Measurements from ENCODE around the gene PPDPF.
"Not testable (repeated sequence)": the region's sequence is repeated elsewhere in the genome, so short reads cannot be mapped to it uniquely, and the experiment has no call there.

Gene PPDPF

GRCh38 chr20:63500902-63501817 is 19.4 kb upstream of the PPDPF start:
- DNase-seq (ENCODE audit: low spot score) = no peak

DNA sequence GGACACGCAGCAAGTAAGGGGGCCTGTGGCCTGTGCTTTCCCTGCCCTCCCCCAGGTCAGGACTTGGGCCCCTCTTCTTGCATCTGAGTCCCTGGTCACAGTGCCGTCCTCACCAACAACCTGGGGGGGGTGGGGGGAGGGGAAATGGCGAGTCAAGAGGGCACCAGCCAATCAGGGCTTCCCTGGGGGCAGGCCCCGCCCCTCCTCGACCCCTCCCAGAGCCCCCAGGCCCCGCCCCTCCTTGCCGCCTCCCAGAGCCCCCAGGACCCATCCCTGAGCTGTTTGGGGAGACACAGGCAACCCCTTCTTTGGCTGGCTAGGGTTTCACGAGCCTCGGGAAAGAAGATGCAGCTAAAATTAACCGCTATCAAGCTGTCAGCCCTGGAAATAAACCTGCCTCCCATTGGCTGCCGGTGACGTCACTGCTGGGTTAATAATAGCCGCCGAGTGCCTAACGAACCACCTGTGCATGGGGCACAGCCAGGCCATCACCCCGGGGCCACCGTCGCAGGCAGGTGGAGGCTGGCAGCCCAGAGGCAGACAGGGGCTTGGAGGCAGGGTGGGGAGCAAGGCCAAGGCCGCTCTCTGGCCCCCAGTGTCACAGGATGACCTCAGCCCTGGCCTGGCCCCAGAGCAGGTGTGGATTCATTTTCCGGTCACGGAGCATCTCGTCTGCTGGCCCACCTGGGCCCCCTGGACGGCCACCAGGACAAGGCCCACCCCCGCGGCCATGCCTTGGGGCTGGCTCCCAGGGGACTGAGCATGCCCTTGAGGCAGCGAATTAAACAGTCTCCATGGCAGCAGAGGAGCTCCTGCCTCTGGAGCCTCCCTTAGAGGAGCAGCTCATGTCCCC is 18.5 kb upstream of the PPDPF start:
- no peak for DNase-seq (ENCODE audit: low spot score)

GRCh38 chr20:63502671-63503172 is 17.8 kb upstream of the PPDPF start:
- DNase-seq (ENCODE audit: low spot score) = no peak

DNA sequence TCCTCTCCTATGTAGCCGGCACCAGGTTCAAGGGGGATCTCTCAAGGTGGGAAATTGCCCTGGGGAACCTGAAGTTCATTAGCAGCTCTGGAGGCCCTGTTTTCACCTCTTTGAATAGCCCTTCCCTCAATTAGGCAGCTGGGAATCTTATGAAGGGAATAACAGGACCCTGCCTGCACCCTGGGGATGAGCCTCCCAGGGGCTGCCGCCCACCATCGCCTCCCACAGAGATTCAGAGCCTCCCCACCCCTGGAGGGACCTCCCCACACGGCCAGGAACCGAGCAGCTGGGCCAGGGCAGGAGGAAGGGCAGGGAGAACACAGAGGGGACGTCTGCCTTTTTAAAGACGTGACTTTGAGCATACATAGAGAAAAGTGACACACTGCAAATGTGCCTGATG is 17.0 kb upstream of the PPDPF start:
- DNase-seq (ENCODE audit: low spot score) = no peak

GRCh38 chr20:63504642-63505041 is 15.9 kb upstream of the PPDPF start:
- DNase-seq (ENCODE audit: low spot score) = no peak

- DNase-seq (ENCODE audit: low spot score) = no peak
Measured at GRCh38 chr20:63505281-63505680, 15.3 kb upstream of the PPDPF start.

DNA sequence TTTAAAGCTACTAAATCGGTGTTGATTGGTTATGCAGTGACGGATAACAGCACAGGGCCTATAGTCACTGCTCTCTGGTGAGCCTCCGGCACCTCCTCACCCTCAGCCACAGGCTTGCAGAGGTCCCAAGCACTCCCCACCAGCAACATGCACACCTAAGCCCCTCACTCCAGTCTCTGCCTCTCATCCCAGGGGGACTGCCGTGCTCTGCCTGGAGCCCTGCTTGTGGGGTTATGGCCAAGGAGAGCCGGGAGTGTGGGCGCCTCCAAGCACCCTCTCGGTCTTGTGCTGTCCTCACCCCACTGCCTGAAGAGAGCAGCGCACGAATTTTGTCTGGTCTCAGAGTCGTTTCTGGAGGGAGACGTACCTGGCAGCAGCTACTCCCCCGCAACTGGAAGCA is 14.8 kb upstream of the PPDPF start:
- DNase-seq (ENCODE audit: low spot score) = no peak

DNA sequence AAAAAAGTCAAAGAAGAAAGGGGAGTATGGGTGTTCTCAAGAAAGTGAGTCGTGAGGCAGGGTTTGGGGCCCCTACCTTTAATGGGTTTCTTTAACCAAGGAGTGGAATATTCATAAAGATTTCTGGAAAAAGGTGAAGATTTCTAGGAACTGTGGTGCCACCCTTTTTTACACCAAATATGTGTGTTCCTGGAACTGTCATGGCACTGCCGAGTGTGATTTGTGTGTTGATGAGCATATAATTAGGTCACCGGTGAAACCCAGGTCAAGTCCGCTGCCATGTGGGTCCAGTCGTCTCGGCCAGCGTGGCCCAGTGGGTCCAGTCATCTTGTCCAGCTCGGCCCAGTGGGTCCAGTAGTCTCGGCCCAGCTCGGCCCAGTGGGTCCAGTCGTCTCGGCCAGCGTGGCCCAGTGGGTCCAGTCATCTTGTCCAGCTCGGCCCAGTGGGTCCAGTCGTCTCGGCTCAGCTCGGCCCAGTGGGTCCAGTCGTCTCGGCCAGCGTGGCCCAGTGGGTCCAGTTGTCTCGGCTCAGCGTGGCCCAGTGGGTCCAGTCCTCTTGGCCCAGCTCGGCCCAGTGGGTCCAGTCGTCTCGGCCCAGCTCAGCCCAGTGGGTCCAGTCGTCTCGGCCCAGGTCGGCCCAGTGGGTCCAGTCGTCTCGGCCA is 13.4 kb upstream of the PPDPF start:
- DNase-seq (ENCODE audit: low spot score) = no peak

GRCh38 chr20:63508072-63508768 is 12.3 kb upstream of the PPDPF start:
- no peak for DNase-seq (ENCODE audit: low spot score)

- DNase-seq (ENCODE audit: low spot score) = no peak
Measured at GRCh38 chr20:63509088-63509564, 11.4 kb upstream of the PPDPF start.

DNA sequence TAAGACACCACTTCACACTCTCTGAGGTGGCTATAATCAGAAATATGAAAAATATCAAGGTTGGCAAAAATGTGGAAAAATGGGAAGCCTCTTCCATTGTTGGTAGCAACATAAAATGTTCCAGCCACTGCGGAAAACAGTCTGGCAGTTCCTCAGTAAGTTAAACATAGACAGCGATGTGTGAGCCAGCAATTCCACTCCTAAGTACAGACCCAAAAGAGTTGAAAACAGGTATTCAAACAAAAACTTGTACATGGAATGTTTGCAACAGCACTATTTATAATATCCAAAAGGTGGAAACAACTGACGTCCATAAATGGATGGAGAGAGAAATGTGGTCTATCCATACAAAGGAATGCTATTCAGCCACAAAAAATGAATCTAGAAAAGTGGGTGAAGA is 7.4 kb upstream of the PPDPF start:
- no peak for DNase-seq (ENCODE audit: low spot score)

DNA sequence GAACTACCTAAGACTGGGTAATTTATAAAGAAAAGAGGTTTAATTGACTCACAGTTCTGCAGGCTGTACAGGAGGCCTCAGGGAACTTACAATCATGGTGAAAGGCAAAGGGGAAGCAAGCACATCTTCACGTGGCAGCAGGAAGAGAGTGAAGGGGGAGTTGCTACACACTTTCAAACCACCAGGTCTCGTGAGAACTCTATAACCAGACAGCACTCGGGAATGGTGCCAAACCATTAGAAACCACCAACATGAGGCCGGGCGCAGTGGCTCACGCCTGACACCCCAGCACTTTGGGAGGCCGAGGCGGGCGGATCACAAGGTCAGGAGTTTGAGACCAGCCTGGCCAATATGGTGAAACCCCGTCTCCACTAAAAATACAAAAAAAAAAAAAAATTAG is 6.0 kb upstream of the PPDPF start:
- not testable (repeated sequence) for DNase-seq (ENCODE audit: low spot score)

DNA sequence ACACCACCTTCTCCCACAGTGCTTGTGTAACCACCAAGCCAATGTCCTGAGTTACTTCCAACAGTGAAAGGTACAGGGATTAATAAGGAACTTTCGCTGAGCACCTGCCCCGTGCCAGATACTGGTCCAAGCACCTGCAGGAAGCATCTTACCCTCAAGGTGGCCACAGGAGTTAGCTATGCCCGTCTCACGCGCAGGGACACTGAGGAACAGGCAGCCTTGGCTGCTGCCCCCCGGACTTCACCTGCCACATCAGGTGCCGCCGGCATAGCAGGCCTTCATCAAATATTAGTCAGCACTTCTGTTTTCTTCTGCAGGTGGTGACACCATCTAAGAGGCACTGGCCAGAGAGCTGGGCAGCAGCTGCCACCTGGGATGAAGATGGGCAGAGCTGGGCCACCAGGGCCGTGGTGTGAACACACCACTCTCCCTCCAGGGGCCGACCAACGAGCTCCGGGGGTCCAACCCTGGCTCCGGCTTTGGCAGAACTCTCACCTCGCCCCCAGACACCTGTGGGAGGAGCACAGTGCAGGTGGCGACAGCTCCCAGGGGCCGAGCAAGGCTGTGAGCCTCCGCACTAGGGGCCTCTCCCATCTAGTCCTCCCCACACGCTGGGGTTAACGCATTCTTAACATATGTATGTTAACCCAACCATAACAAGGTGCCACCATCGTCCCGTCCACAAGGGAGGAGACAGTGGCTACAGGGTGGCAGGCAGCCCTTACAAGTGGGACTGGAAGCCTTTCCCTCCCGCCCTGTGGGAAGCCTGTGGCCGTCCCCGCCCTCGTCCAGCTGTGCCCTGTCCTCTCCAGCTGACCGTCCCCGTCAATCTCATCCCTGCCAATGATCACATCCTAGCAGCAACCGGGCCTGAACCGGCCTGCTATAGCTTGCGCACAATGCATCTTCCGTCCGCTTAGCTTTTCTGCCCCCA is 2.9 kb upstream of the PPDPF start:
- no peak for DNase-seq (ENCODE audit: low spot score)

- no peak for DNase-seq (ENCODE audit: low spot score)
Measured at GRCh38 chr20:63518351-63518861, 2.2 kb upstream of the PPDPF start.

GRCh38 chr20:63518946-63519667 is 1.5 kb upstream of the PPDPF start:
- no peak for DNase-seq (ENCODE audit: low spot score)

DNA sequence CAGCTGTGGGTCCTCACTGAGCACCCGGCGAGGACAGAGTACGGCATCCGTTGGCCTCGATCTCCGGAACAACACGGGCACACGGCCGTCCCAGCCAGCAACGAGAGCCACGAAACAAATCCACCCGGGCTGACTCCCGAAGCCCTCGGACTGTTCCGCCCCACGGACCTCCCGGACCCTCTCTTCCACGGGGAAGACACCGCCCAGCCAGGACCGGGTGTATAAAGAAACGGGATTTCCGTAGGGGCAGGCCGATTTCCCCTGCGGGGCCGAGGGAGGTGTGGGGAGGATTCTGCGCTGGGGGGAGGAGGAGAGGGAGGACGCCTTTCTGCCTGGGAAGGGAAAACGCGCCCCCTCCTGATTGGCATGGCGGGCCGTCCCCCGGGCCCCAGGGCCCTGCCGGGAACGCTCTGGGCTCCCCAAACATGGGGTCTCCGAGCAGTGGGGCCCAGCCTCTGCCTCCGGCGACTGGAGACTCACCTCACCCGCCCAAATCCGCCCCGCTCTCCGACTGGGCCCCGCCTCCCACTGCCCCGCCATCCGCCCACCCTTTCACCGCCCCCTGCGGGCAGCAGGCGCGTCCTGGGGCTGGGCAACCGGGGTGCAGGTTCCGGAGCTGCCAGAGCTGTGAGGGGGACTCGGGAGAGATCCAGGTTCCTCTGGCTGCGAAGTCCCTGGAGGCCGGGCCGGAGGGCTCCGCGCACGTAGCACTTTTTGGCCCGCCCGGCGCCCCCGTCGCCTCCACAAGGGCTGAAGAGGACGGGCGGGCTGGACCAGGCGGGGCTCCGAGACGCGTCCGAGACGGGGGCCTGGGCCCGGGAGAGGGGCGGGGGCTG is 679 bp upstream of the PPDPF start:
- DNase-seq (ENCODE audit: low spot score) = peak; percentile 76

DNA sequence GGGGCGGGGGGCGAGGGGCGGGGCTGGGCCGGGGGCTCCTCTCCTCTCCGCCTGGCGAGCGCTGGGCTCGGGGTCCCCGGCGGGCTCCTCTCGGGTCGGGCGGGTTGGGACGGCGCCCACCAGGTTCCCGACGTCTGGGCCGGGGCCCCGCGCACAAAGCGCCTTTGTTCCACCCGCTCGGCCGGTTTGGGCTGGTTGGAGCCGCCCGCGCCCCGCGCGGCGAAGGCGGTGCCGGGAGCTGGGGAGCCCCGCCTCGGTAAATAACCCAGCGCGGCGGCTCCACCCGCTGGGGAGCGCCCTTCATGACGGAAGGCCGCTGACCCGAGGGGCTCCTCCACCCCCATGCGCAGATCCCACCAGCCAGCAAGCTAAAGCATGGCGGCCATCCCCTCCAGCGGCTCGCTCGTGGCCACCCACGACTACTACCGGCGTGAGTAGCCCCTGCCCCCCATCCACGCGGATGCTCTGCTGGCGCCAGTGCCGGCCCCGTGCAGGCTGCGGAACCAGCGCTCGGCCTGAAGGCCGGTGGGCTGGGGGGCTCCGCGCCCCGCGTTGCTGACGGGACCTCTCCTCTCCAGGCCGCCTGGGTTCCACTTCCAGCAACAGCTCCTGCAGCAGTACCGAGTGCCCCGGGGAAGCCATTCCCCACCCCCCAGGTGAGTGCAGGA is 503 bp downstream of the PPDPF start:
- DNase-seq (ENCODE audit: low spot score) = peak; percentile 91

GRCh38 chr20:63521602-63522001 is 1.0 kb downstream of the PPDPF start:
- DNase-seq (ENCODE audit: low spot score) = no peak
